HUES6 (cell line): ENCODE results near the gene HERC2.

Experiments used
- H3K27ac ChIP-seq: 2 replicates; pipeline ENCODE4 v1.7.0; 2013; ENCODE audit warnings: low read depth, mild to moderate bottlenecking, low read length, inconsistent platforms
- H3K27me3 ChIP-seq: 2 replicates; pipeline ENCODE4 v1.6.1; 2013; ENCODE audit warnings: low read length; ENCODE audit not compliant: control insufficient read depth, insufficient read depth
- H3K36me3 ChIP-seq: 2 replicates; pipeline ENCODE4 v1.6.1; 2013; ENCODE audit warnings: low read length; ENCODE audit not compliant: control insufficient read depth, insufficient read depth
- H3K4me1 ChIP-seq: 2 replicates; pipeline ENCODE4 v1.6.1; 2013; ENCODE audit warnings: low read length; ENCODE audit not compliant: control insufficient read depth, insufficient read depth
- H3K4me3 ChIP-seq: 2 replicates; pipeline ENCODE4 v1.5.1; 2013; ENCODE audit warnings: low read depth, low read length
- H3K9ac ChIP-seq: one replicate; pipeline ENCODE4 v1.6.1; 2013; ENCODE audit warnings: mild to moderate bottlenecking, low read length
- H3K9me3 ChIP-seq: 2 replicates; pipeline ENCODE4 v1.6.1; 2013; ENCODE audit warnings: low read depth, low read length; ENCODE audit not compliant: control insufficient read depth, insufficient read depth

The HERC2 gene

DNA sequence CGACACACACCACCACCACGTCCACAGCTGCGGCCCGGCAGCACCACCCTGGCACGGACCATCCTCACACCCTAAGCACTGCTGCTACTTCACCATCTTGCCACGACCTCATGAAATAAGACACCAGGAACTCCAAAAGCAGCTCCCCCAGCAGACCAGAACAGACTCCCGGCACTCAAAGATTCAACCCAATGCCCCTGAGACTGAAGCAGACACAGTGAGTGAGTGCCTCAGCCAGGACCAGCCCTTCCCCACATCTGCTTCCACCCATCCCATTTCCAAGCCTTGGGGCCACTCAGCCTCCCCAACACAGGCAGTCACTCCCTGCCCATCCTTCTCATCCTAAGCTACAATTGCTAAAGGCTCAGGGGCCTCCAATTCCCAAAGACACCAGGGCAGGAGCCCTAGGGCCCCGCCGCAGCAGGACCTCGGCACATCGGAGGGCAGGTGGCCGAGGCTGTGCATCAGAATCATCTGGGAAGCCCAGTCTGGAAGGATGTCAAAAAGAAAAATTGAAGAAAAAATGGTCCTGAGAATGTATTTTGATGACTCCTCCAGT lies 204.5 kb downstream of the HERC2 start:
- H3K36me3 ChIP-seq = peaks cover 86% of the 10 kb centered on the region
- no peaks in the 10 kb centered on the region for H3K9me3 ChIP-seq
- no peak overlapping the region for H3K27ac ChIP-seq
- H3K4me3 ChIP-seq = no peak overlapping the region
- H3K4me1 ChIP-seq = no peaks in the 10 kb centered on the region
- H3K9ac ChIP-seq = no peak overlapping the region
- no peaks in the 10 kb centered on the region for H3K27me3 ChIP-seq

DNA sequence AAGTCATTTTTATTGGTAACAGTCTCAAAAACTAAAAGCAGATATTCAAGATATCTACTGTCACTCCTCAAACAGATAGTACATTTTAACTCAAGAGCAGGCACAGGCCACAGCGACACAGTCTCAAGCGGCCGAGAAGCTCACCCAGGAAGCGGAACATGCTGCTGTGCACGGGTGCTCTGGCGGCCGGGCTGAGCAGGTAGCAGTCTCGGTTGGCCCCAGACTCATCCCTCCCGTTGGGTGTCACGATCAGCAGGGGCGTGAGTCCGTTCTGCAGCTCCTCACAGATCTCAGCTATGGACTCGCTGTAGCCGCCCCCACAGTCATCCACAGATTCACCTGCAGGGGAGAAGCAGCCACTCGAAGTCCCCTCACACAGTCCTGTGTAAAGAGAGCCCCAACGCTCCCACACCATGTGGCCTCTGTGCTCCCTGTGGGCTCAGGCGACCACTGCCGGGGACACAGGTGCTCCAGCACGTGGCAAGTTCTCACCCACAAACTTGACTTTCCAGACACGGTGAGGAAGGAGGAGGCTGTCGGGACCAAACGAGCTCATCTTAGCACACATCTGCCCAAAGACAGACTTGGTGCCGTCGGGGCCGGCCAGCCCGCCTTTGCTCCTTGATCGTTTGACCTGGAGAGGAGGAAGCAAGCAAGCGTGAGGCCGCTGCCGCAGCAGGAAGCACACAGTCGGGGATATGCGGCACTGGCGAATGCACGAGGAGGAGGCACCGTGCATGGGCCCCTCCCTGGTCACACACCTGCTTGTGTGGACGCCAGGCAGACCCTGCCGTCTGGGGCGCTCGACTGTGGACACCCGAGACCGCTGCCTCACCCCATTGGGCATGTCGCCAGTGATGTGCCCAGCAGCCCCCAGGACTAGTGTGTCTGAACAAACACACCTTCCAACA lies 205.2 kb downstream of the HERC2 start:
- H3K4me3 ChIP-seq = no peak overlapping the region
- H3K36me3 ChIP-seq = peaks cover 87% of the 10 kb centered on the region
- no peaks in the 10 kb centered on the region for H3K27me3 ChIP-seq
- H3K4me1 ChIP-seq = no peaks in the 10 kb centered on the region
- H3K27ac ChIP-seq = no peak overlapping the region
- no peak overlapping the region for H3K9ac ChIP-seq
- no peaks in the 10 kb centered on the region for H3K9me3 ChIP-seq

DNA sequence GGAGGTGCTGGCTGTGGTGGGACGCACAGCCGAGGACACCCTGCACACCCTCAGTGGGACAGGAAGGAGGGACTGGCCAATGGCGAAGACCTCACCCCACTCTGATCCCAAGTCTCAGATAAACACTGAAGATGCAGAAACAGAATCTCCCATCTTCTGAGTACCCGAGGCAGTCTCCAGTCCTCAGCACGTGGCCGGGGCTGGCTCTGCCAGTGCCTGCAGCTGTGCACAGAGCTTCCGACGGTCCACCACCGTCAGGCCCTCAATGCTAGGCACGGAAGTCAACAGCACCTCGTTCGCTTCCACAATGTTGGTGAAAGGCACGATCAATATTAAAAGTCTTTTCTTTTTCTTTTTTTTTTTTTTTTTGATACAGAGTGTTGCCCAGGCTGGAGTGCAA lies 206.1 kb downstream of the HERC2 start:
- Histone ChIP-seq H3K36me3 (peaks cover 85% of the 10 kb centered on the region), H3K9ac (no peak overlapping the region), H3K4me3 (no peak overlapping the region), H3K27ac (no peak overlapping the region), H3K9me3 (no peaks in the 10 kb centered on the region), H3K4me1 (no peaks in the 10 kb centered on the region), H3K27me3 (no peaks in the 10 kb centered on the region)

DNA sequence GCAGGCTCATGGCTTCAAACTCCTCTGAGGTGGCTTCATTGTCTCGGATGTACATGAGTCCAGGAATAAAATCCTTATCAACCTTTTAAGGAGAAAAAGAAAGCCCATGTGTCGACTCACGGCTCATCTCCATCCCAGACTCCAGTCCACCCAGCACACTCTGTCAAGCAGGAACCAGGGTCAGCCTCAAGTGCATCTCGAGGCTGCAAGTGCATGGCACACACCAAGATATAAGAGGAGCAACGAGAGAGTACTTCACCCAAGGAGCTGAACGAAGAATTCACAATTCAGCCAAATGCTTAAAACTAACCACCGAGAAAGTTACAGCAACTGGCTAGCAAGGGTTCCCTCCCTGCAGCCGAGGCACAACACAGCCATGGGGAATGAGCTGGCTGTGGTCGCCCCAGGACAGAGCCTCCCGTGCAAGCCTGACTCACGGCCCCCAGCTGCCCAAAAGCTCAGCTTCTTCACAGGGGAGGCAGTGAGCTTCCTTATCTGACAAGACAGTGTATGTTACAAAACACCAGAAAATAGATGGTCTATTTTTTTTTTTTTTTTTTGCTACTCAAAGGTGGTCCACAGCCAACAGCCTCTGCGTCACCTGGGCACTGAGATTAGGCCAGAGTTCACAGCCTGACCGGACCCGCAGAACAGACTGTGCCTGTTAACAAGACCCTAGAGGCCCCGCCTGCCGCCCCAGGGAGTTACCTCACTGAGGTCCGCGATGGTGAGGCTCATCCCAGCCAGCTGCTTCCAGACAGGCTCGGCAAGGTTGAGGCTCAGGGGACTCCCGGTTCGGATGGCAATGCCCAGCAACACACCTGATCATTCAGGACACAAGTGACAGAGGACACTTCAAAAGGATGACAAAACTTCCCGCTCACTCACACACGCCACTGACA lies 207.0 kb downstream of the HERC2 start:
- H3K27me3 ChIP-seq = no peaks in the 10 kb centered on the region
- H3K9ac ChIP-seq = no peak overlapping the region
- H3K4me3 ChIP-seq = no peak overlapping the region
- peaks cover 76% of the 10 kb centered on the region for H3K36me3 ChIP-seq
- no peaks in the 10 kb centered on the region for H3K9me3 ChIP-seq
- no peaks in the 10 kb centered on the region for H3K4me1 ChIP-seq
- no peak overlapping the region for H3K27ac ChIP-seq

DNA sequence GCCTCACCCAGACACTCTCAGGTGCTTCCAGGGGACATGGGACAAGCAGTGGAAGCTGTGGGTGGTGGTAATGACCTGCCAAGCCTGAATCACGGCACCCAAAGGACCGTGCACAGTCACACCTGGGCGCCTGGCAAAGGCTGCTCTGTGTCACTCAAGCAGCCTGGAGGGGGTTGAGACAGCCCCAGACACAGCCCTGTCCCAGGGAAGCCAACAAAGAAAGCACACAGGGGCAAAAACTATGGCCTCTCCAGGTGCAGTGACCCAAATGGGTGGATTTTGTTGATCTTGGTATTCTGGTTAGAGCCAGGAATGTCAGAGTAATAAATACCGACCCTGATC lies 207.9 kb downstream of the HERC2 start:
- Histone ChIP-seq H3K4me1 (no peaks in the 10 kb centered on the region), H3K36me3 (peaks cover 70% of the 10 kb centered on the region), H3K27me3 (no peaks in the 10 kb centered on the region), H3K9me3 (no peaks in the 10 kb centered on the region), H3K27ac (no peak overlapping the region), H3K9ac (no peak overlapping the region), H3K4me3 (no peak overlapping the region)

DNA sequence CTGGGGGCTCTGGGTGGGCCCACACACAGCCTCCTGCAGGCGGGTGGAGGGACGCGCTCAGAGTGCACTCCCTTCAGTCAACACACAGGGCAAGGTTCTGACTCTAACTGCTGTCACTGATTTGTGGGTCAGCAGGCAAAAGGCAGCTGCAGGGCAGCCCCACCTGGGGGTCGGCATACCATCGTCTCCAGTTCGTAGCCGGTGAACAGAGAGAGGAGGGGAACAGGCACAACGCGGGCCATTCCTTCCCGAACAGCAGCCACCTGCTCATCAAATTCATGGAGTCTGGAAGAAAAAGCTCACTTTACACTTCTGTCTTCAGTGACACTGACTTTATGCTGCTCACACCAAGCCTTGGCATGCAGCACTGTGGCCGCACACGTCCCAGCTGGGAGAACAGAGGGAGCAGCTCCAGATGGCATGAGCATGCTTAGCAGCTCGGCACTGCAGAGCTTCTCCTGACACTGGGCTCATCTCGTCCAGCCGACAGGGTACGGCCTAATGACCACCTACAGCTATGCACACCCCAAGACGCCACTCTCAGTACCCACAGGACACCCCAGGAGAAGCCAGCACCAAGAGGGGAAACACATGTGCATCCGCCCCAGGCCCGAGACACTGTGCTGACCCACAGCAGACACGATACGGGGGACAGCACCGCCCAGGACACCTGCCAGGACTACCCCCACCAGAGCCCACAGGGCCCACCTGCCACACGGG lies 208.4 kb downstream of the HERC2 start:
- H3K4me3 ChIP-seq = no peak overlapping the region
- H3K36me3 ChIP-seq = peaks cover 68% of the 10 kb centered on the region
- no peak overlapping the region for H3K9ac ChIP-seq
- H3K27me3 ChIP-seq = no peaks in the 10 kb centered on the region
- H3K27ac ChIP-seq = no peak overlapping the region
- H3K9me3 ChIP-seq = no peaks in the 10 kb centered on the region
- no peaks in the 10 kb centered on the region for H3K4me1 ChIP-seq

DNA sequence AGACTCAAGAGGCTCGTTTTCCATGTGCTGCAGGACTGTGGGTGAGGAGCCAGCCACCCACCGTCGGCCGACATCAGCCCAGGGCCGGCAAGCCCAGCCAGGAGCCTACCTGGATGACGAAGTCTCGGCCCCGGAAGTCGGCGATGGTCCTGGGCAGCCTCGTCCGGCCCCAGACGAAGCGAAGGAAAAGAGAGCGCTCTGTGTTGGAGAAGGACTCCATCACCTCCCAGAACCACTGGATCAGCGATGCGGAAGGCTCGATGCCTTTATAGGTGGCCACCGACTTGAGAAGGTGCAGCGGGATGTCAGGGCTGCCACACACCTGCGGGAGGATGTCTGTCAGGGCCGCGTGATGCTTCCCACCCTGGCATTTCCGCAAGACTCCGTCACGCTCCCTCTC lies 209.0 kb downstream of the HERC2 start:
- H3K9me3 ChIP-seq = no peaks in the 10 kb centered on the region
- no peak overlapping the region for H3K4me3 ChIP-seq
- H3K4me1 ChIP-seq = no peaks in the 10 kb centered on the region
- H3K36me3 ChIP-seq = peaks cover 66% of the 10 kb centered on the region
- peaks cover 2% of the 10 kb centered on the region for H3K27me3 ChIP-seq
- no peak overlapping the region for H3K9ac ChIP-seq
- H3K27ac ChIP-seq = no peak overlapping the region

DNA sequence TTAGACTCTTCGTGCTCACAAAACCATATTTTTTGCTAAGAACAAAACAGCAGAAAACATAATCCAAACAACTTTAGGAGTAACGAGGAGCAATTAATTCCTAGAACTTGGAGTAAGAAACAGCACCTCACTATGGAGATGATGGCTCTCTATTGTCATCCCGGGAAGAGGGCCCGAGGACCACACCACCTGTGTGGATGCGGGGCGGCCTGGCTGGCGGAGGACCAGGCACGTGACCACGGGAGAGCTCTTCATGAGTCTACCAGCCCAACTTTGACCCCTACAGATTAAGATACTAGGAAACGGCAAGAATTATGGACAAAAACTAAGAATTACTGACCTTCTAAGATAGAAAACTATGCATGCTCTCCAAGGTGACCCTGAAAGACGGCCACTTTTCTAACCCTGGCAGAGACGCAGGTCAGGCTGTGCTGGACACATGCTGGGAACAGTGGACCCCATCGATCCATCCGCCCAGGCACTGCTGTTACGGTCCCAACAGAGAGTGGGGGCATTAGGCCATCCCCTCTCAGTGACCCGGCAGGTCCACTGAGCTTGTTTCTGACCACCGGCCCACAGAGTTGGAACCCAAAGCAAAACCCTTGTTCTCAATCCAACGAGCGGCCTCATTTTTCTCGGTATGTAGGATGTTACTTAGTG lies 209.7 kb downstream of the HERC2 start:
- H3K27ac ChIP-seq = no peak overlapping the region
- H3K4me3 ChIP-seq = no peak overlapping the region
- no peaks in the 10 kb centered on the region for H3K4me1 ChIP-seq
- peaks cover 10% of the 10 kb centered on the region for H3K27me3 ChIP-seq
- peaks cover 59% of the 10 kb centered on the region for H3K36me3 ChIP-seq
- no peak overlapping the region for H3K9ac ChIP-seq
- H3K9me3 ChIP-seq = no peaks in the 10 kb centered on the region

DNA sequence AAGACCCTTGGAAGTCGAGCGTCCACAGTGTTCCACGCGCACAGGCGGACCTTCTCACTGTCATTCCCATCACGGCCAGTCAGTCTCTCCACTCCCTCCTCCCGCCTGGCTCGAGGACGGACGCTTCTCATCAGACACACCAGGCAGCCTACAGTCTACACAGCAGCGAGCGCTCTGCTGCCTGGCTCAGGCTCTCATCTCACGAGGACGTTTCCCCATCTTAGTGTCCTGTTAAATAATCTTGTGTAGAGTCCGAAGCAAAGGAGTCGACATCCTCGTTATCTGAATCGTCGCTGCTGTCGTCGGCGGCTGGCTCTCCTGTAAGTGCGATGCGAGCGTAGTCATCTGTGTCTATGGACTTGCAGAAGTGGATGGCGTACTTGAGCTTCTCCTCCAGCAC lies 210.4 kb downstream of the HERC2 start:
- no peaks in the 10 kb centered on the region for H3K4me1 ChIP-seq
- H3K36me3 ChIP-seq = peaks cover 53% of the 10 kb centered on the region
- no peak overlapping the region for H3K4me3 ChIP-seq

DNA sequence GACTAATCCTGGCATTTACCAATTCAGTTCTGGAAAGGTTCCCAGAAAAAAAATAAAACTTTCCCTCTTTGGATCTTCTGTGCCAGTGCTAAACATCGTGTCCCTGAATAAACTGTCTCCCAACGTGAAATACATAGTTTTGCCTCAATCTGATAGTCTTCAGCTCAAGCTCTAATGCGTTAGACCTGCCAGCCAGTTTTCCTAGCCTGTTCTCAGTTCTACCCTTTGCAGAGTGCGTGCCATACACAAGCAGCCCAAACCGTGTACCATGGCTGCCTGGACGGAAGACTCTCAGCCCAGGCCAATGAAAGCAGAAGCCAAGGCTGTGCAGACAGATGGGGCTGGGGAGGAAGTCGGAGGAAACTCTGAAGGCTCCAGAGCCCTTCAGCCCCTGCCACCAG lies 211.5 kb downstream of the HERC2 start:
- Histone ChIP-seq H3K27me3 (peaks cover 27% of the 10 kb centered on the region), H3K36me3 (peaks cover 44% of the 10 kb centered on the region), H3K27ac (no peak overlapping the region), H3K9ac (no peak overlapping the region), H3K4me1 (no peaks in the 10 kb centered on the region), H3K9me3 (no peaks in the 10 kb centered on the region), H3K4me3 (no peak overlapping the region)

More for the DNA sequence above, 210.4 kb downstream of the HERC2 start:
- H3K9ac ChIP-seq = no peak overlapping the region
- H3K27me3 ChIP-seq = peaks cover 16% of the 10 kb centered on the region
- no peaks in the 10 kb centered on the region for H3K9me3 ChIP-seq
- no peak overlapping the region for H3K27ac ChIP-seq
